IPS-20b (cell line): ENCODE results near the gene ITGB8.

ENCODE experiments used
- H3K27ac ChIP-seq: one replicate; pipeline ENCODE4 v1.5.1; 2013; ENCODE audit warnings: low read length
- H3K27me3 ChIP-seq: 2 replicates; pipeline ENCODE4 v1.6.1; 2013; ENCODE audit warnings: mild to moderate bottlenecking, low read length, inconsistent platforms; ENCODE audit not compliant: insufficient read depth
- H3K36me3 ChIP-seq: 2 replicates; pipeline ENCODE4 v1.6.1; 2013; ENCODE audit warnings: low read depth, mild to moderate bottlenecking, inconsistent platforms, low read length, moderate library complexity; ENCODE audit not compliant: insufficient read depth
- H3K4me1 ChIP-seq: 2 replicates; pipeline ENCODE4 v1.6.1; 2013; ENCODE audit warnings: mild to moderate bottlenecking, control low read depth, inconsistent platforms, low read length, moderate library complexity; ENCODE audit not compliant: insufficient read depth
- H3K4me3 ChIP-seq: 2 replicates; pipeline ENCODE4 v1.5.1; 2013; ENCODE audit warnings: mild to moderate bottlenecking, low read length, inconsistent platforms
- H3K9ac ChIP-seq: 2 replicates; pipeline ENCODE4 v1.6.1; 2013; ENCODE audit warnings: low read depth, mild to moderate bottlenecking, inconsistent platforms, low read length, moderate library complexity
- H3K9me3 ChIP-seq: 2 replicates; pipeline ENCODE4 v1.6.1; 2013; ENCODE audit warnings: mild to moderate bottlenecking, low read depth, low read length, inconsistent platforms; ENCODE audit not compliant: insufficient read depth

ITGB8 gene

DNA sequence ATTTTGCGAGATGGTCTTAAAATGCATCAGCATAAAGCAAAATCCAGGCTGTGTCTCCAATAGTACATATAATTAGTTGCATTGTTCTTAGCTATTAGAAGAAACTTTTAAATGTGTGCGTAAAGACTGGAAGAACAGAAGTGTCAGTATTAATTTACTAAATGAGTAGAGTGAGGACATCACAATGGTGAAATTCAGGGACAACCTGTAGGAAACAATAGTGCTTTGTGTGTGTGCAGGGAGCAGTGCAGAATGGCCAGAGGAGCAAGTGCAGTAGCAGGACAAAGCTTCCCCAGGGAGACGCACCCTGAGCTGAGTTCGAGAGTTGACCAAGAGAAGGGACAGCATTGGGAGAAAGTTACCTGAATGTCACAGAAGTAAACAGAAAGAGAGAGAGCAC lies 13.7 kb downstream of the ITGB8 start:
- Histone ChIP-seq H3K27ac (no peak overlapping the region), H3K9ac (no peak overlapping the region), H3K4me1 (peaks cover 22% of the 10 kb centered on the region), H3K4me3 (no peak overlapping the region), H3K36me3 (no peaks in the 10 kb centered on the region), H3K9me3 (no peaks in the 10 kb centered on the region), H3K27me3 (no peaks in the 10 kb centered on the region)

DNA sequence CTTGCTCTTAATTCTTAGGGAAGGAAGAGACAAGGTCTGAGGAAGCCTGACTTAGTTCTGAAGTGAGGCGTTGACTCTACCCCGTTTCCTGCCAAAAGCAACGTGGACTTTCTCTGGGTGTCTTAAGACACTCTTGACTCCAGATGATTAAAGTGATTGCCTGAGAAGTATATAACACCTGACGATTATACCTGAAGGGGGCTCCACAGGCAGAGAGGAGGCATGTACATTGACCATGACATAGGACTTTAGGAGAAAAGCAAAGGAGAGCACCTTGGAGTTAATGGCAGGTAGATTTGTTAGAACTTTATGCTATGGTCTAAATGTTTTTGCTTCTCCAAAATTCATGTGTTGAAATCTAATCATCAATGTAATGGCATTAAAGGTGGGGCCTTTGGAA lies 15.9 kb downstream of the ITGB8 start:
- Histone ChIP-seq H3K9me3 (no peaks in the 10 kb centered on the region), H3K9ac (no peak overlapping the region), H3K4me1 (peaks cover 11% of the 10 kb centered on the region), H3K27me3 (no peaks in the 10 kb centered on the region), H3K36me3 (no peaks in the 10 kb centered on the region), H3K27ac (no peak overlapping the region), H3K4me3 (no peak overlapping the region)

DNA sequence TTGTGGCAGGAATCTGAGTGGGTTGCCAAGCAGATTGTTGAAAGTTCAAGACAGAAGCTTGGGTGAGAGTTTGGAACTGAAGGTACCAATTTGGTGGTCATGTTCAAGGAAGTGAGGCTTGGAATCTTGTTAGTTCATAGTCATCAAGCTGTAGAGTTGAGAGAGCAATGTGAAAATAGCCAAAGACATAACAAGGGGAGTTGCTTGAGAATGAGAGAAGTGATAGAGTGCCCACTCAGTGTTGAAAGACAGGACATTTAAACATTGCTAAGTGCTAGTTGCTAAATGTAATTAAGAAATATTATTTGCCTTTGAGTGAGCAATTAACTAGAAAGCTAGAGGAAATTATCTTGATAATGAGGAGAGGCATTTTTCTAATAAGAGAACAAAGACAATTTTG lies 17.0 kb downstream of the ITGB8 start:
- Histone ChIP-seq H3K4me3 (no peak overlapping the region), H3K27me3 (no peaks in the 10 kb centered on the region), H3K9ac (no peak overlapping the region), H3K36me3 (no peaks in the 10 kb centered on the region), H3K9me3 (no peaks in the 10 kb centered on the region), H3K27ac (no peak overlapping the region), H3K4me1 (peaks cover 10% of the 10 kb centered on the region)

DNA sequence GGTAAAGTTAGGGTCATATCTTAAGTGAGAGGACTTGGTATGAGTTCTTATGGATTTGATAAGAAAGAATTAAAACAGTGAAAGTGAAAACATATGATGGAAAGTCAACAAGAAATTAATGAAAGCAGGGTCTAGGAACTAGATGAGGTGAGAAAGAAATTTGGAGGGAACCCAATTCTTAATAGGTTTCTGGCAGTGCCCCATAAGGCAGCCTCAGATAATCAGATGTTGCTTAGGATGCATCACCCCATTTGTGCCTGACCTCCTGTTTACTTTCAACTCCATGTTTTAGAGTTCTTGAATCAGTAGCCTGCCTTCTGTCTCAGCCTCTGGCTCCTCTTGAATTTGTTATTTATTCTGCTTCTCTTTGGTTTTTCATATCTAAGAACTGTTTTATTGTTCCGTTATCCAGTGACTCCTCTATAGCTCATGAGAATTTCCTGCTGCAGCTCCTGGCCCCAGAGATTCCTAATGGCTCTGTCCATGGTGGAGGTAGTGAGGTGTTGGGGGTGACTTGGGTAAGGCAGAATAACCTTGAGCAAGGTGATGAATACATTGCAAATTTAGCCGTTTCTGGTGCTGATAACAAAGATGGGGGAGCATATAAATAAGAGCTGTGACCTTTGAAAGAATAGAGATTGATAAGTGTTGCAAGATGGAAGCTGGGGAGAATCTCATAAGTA lies 17.6 kb downstream of the ITGB8 start:
- Histone ChIP-seq H3K27ac (no peak overlapping the region), H3K36me3 (no peaks in the 10 kb centered on the region), H3K4me1 (peaks cover 5% of the 10 kb centered on the region; the same call in 1 of the 2 replicates), H3K9ac (no peak overlapping the region), H3K27me3 (no peaks in the 10 kb centered on the region), H3K4me3 (no peak overlapping the region), H3K9me3 (no peaks in the 10 kb centered on the region)

DNA sequence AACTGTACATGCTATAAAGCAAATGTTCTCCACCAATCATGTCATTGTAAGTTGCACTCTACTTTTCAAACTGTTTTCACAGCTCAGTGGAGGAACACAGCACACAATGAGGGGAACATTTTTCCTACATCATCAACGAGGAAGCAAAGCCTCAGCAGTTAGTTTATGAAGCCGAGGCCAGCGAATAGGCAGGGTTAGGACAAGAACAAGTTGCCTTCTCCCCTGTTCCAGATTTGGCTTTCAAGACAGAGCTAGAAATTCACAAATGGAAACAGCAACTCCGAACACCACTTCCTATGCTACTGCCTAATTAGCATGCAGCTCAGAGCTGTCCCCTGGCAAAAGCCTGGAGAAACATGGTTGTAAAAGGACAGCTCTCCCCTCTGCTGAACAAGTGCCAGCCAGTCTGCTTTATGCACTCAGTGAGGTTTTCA lies 19.8 kb downstream of the ITGB8 start:
- Histone ChIP-seq H3K27me3 (no peaks in the 10 kb centered on the region), H3K9ac (no peak overlapping the region), H3K27ac (no peak overlapping the region), H3K36me3 (no peaks in the 10 kb centered on the region), H3K9me3 (no peaks in the 10 kb centered on the region), H3K4me1 (peaks cover 5% of the 10 kb centered on the region; the same call in 1 of the 2 replicates), H3K4me3 (no peak overlapping the region)

DNA sequence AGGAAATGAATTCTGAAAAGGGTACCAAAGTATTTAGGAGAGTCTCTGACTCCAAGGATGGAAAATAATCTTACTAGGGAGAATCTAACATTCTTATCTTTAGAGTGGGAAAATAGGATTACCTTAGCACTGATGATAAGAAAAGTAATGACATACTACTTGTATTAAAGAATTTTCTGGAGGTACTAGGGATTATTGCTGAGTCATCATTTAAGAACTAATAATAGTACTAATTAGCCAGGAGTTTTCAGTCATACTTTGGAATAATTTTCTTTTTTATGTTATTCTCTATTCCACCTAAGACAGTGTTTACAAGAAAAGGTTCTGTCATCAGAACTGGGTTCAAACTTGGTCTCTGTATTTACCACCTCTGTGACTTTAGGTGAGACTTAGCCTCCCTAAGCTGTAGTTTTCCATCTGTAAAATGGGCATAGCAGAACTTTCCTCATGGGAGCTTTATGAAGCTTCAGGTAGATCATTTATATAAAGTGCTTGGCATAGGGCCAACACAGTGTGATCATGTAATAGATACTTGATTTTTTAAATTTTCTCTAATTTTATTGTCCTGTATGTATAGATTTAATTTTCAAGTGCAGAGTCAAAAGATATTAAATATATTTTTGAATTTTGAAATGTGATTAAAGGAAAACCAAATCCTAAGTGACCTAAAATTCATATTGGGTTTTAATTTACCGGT lies 20.4 kb downstream of the ITGB8 start:
- Histone ChIP-seq H3K4me1 (peaks cover 5% of the 10 kb centered on the region; the same call in 1 of the 2 replicates), H3K9ac (no peak overlapping the region), H3K4me3 (no peak overlapping the region), H3K9me3 (no peaks in the 10 kb centered on the region), H3K27me3 (no peaks in the 10 kb centered on the region), H3K36me3 (no peaks in the 10 kb centered on the region), H3K27ac (no peak overlapping the region)

DNA sequence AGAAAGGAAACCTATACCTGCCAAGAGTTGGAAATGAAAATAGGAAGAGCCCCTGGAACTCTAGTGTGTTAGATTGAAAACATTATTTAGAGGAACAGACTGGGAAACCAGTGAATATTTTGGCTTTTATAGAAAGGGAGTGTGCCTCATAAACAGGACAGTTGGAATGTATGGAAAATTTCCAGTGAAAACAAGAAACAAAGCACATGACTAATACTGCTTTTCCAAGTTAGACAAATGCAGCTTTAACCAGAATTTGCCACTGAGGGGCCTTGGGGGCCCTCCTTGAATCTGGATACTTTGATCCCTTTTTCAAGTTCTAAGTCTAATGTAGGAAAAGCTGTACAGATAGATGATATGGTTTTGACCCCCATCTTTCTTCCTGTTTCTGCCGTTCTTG lies 21.2 kb downstream of the ITGB8 start:
- Histone ChIP-seq H3K4me1 (peaks cover 5% of the 10 kb centered on the region; the same call in 1 of the 2 replicates), H3K4me3 (no peak overlapping the region), H3K27ac (no peak overlapping the region), H3K9ac (no peak overlapping the region), H3K27me3 (no peaks in the 10 kb centered on the region), H3K9me3 (no peaks in the 10 kb centered on the region), H3K36me3 (no peaks in the 10 kb centered on the region)

DNA sequence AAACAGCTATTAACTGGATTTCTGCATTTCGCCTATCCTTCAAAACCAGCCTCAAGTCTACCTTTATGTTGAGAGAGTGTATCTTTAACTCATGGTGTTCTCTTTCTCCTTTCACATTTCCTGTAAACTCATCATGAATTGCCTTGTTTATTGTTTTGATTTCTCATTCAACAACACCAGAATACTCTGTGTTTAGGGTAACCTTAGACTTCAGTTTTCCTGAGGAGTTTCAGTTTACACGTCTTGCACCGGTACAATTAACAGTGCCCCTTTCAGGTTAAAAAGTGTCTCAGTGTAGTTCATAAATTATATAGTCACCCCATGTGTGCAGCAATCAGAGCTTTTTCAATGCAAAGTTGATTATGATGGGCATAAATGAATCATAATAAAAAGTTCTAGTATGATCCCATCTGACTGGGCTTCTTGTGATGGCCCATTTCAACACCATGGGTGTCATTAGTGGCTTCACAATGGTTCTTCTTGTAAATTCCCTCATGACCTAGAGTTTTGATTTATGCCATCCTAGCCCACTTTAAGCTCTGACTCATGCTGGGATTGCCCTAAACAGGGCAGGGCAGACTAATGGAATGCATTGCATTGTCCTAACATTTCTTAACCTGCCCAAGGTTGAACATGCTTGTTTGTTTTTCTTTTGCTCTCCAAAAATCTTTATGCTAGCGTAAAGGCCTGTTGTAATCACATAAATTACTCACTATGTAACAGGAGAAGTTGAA lies 22.0 kb downstream of the ITGB8 start:
- peaks cover 5% of the 10 kb centered on the region; the same call in 1 of the 2 replicates for H3K4me1 ChIP-seq
- no peaks in the 10 kb centered on the region for H3K36me3 ChIP-seq
- no peak overlapping the region for H3K9ac ChIP-seq
- no peaks in the 10 kb centered on the region for H3K9me3 ChIP-seq
- no peak overlapping the region for H3K4me3 ChIP-seq
- no peaks in the 10 kb centered on the region for H3K27me3 ChIP-seq
- H3K27ac ChIP-seq: no peak overlapping the region

DNA sequence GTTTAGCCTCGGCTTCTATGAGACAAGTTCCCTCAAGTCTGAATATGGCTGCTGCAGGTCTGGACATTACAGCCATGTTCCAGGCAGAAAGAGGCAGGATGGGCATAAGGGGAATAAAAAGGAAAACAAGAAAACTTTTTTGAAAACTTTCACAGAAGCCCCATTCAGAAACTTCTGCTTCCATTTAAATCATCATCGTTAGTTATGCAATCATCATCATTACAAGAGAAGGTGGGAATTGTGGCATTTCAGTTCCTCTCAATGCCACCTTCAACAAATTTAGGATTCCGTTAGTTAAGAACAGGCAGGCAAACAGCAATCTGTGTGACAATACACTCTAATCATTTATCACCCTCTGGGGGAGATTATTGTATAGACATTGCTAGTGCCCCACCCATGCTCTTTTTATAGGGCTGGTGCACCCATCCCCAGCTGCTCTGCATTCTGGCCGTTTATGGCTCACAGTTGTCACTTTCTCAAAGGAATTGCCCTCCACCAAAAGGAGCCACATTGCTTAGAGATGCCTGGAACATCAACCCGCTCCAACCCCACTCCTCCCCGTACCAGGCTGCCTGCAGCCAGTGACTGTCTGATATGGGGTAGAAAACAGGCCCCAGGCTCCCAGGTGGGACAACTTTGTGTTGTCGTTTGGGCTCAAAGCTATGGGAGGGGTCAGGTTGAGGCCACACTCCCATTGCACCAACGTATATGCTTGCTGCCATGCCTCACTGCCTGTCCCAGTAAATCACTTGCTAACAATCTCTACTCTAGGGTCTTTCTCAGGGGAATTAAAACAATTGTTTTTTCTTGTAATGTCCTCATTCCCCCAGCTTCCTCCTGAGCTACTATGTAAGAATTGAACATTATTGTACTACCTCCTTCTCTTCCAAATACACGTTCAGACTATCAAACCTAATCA lies 24.2 kb downstream of the ITGB8 start:
- Histone ChIP-seq H3K27ac (no peak overlapping the region), H3K27me3 (no peaks in the 10 kb centered on the region), H3K36me3 (no peaks in the 10 kb centered on the region), H3K4me1 (peaks cover 5% of the 10 kb centered on the region; the same call in 1 of the 2 replicates), H3K9ac (no peak overlapping the region), H3K9me3 (no peaks in the 10 kb centered on the region), H3K4me3 (no peak overlapping the region)

DNA sequence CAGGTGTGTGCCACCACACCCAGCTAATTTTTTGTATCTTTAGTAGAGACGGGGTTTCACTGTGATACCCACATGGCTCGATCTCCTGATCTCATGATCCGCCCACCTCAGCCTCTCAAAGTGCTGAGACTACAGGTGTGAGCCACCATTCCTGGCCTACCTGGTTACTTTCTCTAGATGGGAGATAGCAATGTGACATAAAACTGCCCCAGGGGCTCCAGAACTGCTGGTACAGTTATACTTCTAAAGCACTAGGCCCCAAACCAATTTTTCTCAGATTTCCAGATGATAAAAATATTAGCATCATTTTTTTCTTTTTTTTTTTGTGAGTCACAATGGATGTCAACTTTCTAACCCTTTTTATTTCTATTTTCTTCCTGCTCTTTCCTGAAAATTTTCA lies 27.4 kb downstream of the ITGB8 start:
- H3K36me3 ChIP-seq: no peaks in the 10 kb centered on the region
- H3K27me3 ChIP-seq: no peaks in the 10 kb centered on the region
- H3K4me3 ChIP-seq: no peak overlapping the region
- no peaks in the 10 kb centered on the region for H3K9me3 ChIP-seq
- no peak overlapping the region for H3K9ac ChIP-seq
- H3K27ac ChIP-seq: no peak overlapping the region
- no peaks in the 10 kb centered on the region; the same call in 1 of the 2 replicates for H3K4me1 ChIP-seq

DNA sequence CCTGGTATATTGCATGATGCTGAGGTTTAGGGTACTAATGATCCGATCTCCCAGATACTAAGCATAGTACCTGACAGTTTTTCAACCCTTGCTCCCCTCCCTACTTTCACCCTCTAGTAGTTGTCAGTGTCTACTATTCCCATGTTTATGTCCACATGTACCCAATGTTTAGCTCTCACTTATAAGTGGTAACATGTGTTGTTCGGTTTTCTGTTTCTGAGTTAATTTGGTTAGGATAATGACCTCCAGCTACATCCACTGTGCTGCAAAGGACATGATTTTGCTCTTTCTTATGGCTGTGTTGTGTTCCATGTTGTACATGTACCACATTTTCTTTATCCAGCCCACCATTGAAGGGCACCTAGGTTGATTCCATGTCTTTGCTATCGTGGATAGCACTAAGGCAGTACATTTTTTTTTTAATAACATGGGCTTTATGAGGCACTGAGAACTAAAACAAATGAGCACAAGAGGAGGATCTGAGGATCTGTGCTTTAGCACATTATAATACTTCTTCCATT lies 28.1 kb downstream of the ITGB8 start:
- Histone ChIP-seq H3K9ac (no peak overlapping the region), H3K4me1 (no peaks in the 10 kb centered on the region; the same call in 1 of the 2 replicates), H3K27me3 (no peaks in the 10 kb centered on the region), H3K4me3 (no peak overlapping the region), H3K27ac (no peak overlapping the region), H3K9me3 (no peaks in the 10 kb centered on the region), H3K36me3 (no peaks in the 10 kb centered on the region; the same call in 1 of the 2 replicates)
